ENCODE results near the gene GSTT2.
"Not testable (repeated sequence)": the region's sequence is repeated elsewhere in the genome, so short reads cannot be mapped to it uniquely, and the experiment has no call there.

GSTT2 gene

GRCh38 chr22:23979557-23980240 is at the start of gene GSTT2:
GSTT2 (plus strand) TSS chr22:23980134.
- DNase-seq: not testable (repeated sequence)

- DNase-seq: no peak
Observed at GRCh38 chr22:23938328-23939016, 41.5 kb upstream of the GSTT2 start.

- no peak for DNase-seq
Observed at GRCh38 chr22:23939017-23939357, 40.9 kb upstream of the GSTT2 start.

- not testable (repeated sequence) for DNase-seq
Observed at GRCh38 chr22:23940166-23940565, 39.8 kb upstream of the GSTT2 start.

DNA sequence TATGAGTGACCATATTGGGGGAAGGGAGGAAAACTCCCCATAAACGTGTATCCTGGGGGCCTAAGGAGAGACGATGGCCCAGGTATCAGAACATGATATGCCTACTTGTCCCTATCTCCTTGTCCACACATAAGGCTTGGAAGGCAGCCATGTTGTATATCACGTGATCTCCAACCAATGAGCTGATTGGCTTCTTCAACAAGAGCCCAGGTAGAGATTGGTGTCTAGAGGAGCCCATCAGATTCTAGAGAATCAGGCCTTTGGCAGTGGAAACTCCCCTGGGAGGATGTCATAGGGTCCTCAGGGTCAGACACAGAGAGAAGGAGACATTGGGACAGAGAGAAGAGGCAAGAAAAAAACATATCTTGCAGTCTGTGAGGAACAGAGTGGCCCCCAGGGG is 32.5 kb upstream of the GSTT2 start:
- DNase-seq: not testable (repeated sequence)

DNA sequence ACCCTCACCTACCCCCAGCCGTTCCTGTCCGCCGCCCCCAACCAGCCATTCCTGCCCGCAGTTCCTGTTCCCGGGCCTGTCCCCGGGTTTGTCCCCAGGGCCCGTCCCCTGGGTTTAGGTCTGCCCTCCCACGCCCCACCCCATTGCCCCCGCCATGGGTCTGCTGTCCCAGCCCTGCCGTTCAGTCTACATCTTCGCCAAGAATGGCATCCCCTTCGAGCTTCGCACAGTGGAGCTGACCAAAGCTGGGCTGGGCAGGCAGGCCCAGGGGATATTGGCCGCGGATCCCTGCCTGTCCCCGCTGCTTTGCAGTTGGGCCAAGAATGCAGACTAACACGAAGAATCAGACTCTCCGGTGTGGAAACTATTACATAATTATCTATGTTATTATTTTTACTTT is 30.2 kb upstream of the GSTT2 start:
- DNase-seq: not testable (repeated sequence)

GRCh38 chr22:23951383-23951782 is 28.6 kb upstream of the GSTT2 start:
- not testable (repeated sequence) for DNase-seq

DNA sequence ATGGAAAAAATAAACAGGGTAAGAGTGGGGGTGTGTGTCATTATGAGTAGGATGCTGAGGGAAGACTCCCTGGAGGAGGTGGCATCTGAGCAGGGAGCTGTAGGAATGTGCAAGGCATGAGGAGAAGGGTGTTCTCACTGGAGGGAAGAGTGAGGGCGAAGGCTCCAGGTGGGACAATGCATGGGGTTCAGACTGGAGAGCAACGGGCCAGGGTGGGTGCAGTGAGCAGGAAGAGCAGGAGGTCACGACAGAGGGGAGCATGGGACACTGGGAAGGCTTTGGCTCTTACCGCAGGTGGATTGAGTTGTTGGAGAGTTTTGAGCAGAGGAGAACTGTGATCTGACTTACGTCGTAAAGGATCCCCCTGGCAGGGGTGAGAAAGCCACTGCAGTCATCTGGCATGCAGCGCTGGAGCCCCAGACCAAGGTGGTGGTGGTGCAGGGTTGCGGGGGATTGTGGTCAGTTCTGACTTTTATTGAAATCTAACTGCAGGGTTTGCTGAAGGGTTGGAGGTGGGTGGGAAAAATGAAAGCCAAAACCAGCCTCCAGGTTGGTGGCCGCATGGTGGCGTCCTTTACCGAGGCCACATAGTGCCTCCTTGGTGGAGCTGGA is 27.0 kb upstream of the GSTT2 start:
- not testable (repeated sequence) for DNase-seq

DNA sequence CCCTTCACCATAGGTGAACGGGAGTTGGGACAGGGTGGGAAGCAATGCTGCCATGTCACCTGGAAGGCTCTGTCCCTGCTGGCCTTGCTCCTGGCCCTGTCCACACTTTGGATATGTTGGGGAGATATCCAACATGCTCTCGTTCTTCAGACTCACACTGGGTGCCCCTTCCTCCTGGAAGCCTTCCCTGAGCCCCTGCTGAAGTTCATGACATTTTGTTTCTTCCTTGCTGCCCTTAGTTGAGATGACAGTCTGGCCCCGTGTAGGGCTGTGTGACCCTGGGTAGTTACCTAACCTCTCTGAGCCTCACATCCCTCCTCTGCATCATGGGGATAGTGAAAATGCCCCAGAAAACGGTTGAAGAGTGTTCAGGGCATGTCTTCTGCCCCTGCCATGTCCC is 26.4 kb upstream of the GSTT2 start:
- DNase-seq: not testable (repeated sequence)

DNA sequence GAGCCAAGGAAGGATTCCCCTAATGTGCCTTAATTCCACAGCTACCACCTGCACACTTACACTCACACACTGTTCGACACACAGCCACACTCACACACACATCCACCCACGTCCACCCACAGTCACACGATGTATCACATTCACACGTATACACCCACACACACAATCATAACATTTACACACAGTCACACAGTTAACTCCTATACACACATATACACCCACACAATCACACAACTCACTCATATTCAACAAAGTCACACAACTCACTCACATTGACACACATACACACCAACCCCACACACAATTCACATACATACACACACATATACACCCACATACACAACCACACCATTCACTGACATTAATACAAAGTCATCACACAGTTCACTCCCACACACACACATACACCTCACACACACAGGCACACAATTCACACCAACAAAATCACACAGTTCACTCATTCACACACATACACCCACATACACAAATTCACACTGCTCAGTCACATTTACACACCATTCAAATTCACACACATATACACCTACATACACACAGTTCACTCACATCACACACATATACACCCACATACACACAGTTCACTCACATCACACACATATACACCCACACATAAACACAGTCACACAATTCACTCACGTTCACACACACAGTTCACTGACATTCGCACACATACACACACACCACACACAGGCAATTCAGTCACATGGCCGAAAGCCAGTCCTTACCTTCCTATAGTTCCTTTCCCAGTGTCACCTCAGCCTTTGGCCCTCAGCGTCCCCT is 25.5 kb upstream of the GSTT2 start:
- DNase-seq: not testable (repeated sequence)

- not testable (repeated sequence) for DNase-seq
Observed at GRCh38 chr22:23954991-23955305, 25.0 kb upstream of the GSTT2 start.

GRCh38 chr22:23955886-23956285 is 24.0 kb upstream of the GSTT2 start:
- not testable (repeated sequence) for DNase-seq

DNA sequence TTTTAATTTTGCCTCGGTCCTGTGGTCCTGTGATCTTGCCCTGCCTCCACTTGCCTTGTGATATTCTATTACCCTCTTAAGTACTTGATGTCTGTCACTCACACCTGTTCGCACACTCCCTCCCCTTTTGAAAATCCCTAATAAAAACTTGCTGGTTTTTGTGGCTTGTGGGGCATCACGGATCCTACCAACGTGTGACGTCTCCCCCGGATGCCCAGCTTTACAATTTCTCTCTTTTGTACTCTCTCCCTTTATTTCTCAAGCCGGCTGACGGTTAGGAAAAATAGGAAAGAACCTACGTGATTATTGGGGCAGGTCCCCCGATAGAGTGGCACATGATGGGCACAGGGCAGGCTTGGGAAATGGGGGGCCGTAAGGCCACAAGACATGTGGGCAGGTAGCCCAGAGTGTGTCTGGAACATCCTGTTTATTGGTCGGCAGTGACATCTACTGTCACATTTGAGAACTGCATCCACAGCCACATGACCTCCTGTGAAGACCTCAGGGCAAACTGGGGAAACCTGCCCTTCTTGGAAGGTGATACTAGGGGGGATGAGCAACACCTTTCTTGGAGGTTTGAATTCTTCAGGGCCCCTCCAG is 23.5 kb upstream of the GSTT2 start:
- peak; percentile 57 for DNase-seq

GRCh38 chr22:23961084-23961771 is 18.7 kb upstream of the GSTT2 start, which contains the start of gene GSTT2B:
GSTT2B (minus strand) TSS chr22:23961195; CDS start chr22:23961131, 64 bp downstream.
- DNase-seq: not testable (repeated sequence)

DNA sequence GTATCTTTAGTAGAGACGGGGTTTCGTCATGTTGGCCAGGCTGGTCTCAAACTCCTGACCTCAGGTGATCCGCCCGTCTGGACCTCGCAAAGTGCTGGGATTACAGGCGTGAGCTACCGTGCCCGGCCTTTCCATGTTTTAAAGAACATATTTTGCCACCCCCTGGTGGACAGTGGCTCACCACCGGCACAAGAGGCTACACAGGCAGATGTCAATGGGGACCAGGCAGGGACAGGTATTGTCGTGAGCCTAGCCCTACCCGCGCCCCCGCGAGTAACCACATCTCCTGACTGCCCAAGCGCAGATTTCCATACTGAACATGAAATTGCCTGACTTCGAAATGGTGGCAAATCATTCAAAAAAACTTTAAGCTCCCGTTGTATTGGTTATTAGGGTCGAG is 13.8 kb upstream of the GSTT2 start:
- not testable (repeated sequence) for DNase-seq

DNA sequence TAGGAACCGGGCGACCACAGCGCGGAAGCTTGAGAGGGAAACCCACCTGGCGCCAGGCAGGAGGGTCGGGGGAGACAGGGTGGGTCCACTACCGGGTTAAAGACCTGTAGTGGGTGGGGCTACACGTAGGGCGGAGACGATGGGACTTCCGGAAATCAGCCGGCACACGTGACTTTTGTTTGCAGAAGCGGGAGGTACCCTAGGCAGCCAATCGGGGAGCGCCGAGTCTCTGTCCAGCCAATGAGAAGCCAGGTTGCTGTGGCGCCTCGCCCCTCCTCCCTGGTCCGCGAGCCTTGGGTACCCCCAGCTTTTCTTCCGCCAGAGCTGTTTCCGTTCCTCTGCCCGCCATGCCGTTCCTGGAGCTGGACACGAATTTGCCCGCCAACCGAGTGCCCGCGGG is 13.4 kb upstream of the GSTT2 start, which contains the start of gene DDTL:
DDTL (plus strand) TSS at position 321 of the 400 bp plus-strand sequence; CDS start at position 348, 27 bp downstream.
- not testable (repeated sequence) for DNase-seq

GRCh38 chr22:23969071-23969470 is 10.9 kb upstream of the GSTT2 start:
- no peak for DNase-seq

DNA sequence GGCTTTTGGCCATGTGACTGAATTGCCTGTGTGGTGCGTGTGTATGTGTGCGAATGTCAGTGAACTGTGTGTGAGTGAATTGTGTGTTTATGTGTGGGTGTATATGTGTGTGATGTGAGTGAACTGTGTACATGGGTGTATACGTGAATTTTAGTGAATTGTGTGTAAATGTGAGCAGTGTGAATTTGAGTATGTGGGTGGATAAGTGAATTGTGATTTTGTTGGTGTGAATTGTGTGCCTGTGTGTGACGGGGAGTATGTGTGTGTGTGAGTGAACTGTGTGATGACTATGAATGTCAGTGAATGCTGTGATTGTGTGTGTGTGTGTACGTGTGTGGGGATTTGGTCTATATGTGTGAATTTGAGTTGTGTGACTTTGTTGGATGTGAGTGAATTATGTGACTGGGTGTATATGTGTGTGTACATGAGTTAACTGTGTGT is 9.7 kb upstream of the GSTT2 start:
- no peak for DNase-seq

- DNase-seq: no peak
Observed at GRCh38 chr22:23970816-23971486, 9.0 kb upstream of the GSTT2 start.

GRCh38 chr22:23971927-23972326 is 8.0 kb upstream of the GSTT2 start:
- not testable (repeated sequence) for DNase-seq

DNA sequence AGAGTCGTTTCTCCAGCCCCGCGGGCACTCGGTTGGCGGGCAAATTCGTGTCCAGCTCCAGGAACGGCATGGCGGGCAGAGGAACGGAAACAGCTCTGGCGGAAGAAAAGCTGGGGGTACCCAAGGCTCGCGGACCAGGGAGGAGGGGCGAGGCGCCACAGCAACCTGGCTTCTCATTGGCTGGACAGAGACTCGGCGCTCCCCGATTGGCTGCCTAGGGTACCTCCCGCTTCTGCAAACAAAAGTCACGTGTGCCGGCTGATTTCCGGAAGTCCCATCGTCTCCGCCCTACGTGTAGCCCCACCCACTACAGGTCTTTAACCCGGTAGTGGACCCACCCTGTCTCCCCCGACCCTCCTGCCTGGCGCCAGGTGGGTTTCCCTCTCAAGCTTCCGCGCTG is 5.6 kb upstream of the GSTT2 start, which contains the start of gene DDT:
DDT (minus strand) TSS at position 97 of the 400 bp plus-strand sequence; CDS start at position 70, 27 bp downstream.
- DNase-seq: not testable (repeated sequence)

Data from RPMI8226 (cell line).